WTC11 (cell line): ENCODE data around the gene LRRC74A. TPM values are rescaled to one million over a fixed set of nuclear protein-coding genes. Genes with fewer than 3 reads are reported as not detected.
A peak's percentile ranks its signal among the peaks of the same experiment; 100 is the strongest.

Experiments
- ATF3 ChIP-seq: sonication (generic); formaldehyde crosslinking; conservative IDR thresholded peaks from 2 replicates; pipeline ENCODE4 v1.8.1; 2022; ENCODE audit warnings: mild to moderate bottlenecking, missing genetic modification reagents
- CREB1 ChIP-seq: sonication (generic); formaldehyde crosslinking; IDR thresholded peaks from 2 replicates; pipeline ENCODE4 v1.8.0; 2023; ENCODE audit warnings: mild to moderate bottlenecking, missing genetic modification reagents
- ELF4 ChIP-seq: sonication (generic); formaldehyde crosslinking; IDR thresholded peaks from 2 replicates; pipeline ENCODE4 v1.8.1; 2022; ENCODE audit warnings: low read depth, mild to moderate bottlenecking, moderate library complexity, missing genetic modification reagents
- EMX1 ChIP-seq: fragments of 250-450 bp; sonication (Bioruptor Pico); IDR thresholded peaks from 2 replicates; pipeline ENCODE4 v1.8.0; 2021; ENCODE audit warnings: mild to moderate bottlenecking
- ESRRA ChIP-seq: sonication (generic); formaldehyde crosslinking; IDR thresholded peaks from 2 replicates; pipeline ENCODE4 v1.8.1; 2022; ENCODE audit warnings: mild to moderate bottlenecking, missing genetic modification reagents, borderline replicate concordance
- FOXP4 ChIP-seq: sonication (generic); formaldehyde crosslinking; IDR thresholded peaks from 2 replicates; pipeline ENCODE4 v1.8.0; 2022; ENCODE audit warnings: mild to moderate bottlenecking, missing genetic modification reagents
- GTF2I ChIP-seq: fragments of 250-450 bp; sonication (Bioruptor Pico); conservative IDR thresholded peaks from 2 replicates; pipeline ENCODE4 v1.4.0; 2021; ENCODE audit warnings: mild to moderate bottlenecking
- JAZF1 ChIP-seq: fragments of 250-450 bp; sonication (Bioruptor Pico); IDR thresholded peaks from 2 replicates; pipeline ENCODE4 v1.9.0; 2021; ENCODE audit warnings: moderate library complexity, mild to moderate bottlenecking, inconsistent platforms
- NR2C2 ChIP-seq: sonication (generic); formaldehyde crosslinking; IDR thresholded peaks from 2 replicates; pipeline ENCODE4 v1.8.0; 2022; ENCODE audit warnings: mild to moderate bottlenecking, missing genetic modification reagents
- RELA ChIP-seq: sonication (generic); formaldehyde crosslinking; IDR thresholded peaks from 2 replicates; pipeline ENCODE4 v1.8.1; 2022; ENCODE audit warnings: missing genetic modification reagents, mild to moderate bottlenecking, borderline replicate concordance
- SOX15 ChIP-seq: fragments of 250-450 bp; sonication (Bioruptor Pico); IDR thresholded peaks from 2 replicates; pipeline ENCODE4 v1.9.0; 2021; ENCODE audit warnings: mild to moderate bottlenecking
- TEAD1 ChIP-seq: sonication (generic); formaldehyde crosslinking; IDR thresholded peaks from 2 replicates; pipeline ENCODE4 v1.8.0; 2022; ENCODE audit warnings: mild to moderate bottlenecking, missing genetic modification reagents
- TEAD4 ChIP-seq: sonication (generic); formaldehyde crosslinking; IDR thresholded peaks from 2 replicates; pipeline ENCODE4 v1.8.0; 2022; ENCODE audit warnings: mild to moderate bottlenecking, missing genetic modification reagents
- ZNF317 ChIP-seq: sonication (generic); formaldehyde crosslinking; IDR thresholded peaks from 2 replicates; pipeline ENCODE4 v1.8.1; 2023; ENCODE audit warnings: low read depth, mild to moderate bottlenecking, moderate library complexity, missing genetic modification reagents, borderline replicate concordance
- ZNF396 ChIP-seq: fragments of 250-450 bp; sonication (Bioruptor Pico); IDR thresholded peaks from 2 replicates; pipeline ENCODE4 v1.8.0; 2021; ENCODE audit warnings: mild to moderate bottlenecking, moderate library complexity, borderline replicate concordance
- ZNF423 ChIP-seq: fragments of 250-450 bp; sonication (Bioruptor Pico); IDR thresholded peaks from 2 replicates; pipeline ENCODE4 v2.1.2; 2022; ENCODE audit warnings: mild to moderate bottlenecking, moderate library complexity
- total RNA-seq: library from RNA; stranded (reverse); gene quantifications from 3 replicates; pipeline ENCODE4 v1.2.3, GENCODE V29; 2021
- TF ChIP-seq, protein P1 (sequence below): sonication (generic); formaldehyde crosslinking; IDR thresholded peaks from 2 replicates; pipeline ENCODE4 v1.8.1; 2022; ENCODE audit warnings: low read depth, mild to moderate bottlenecking, moderate library complexity, missing genetic modification reagents, borderline replicate concordance
- TF ChIP-seq, protein P2 (sequence below): fragments of 250-450 bp; sonication (Bioruptor Pico); IDR thresholded peaks from 2 replicates; pipeline ENCODE4 v1.9.0; 2021; ENCODE audit warnings: mild to moderate bottlenecking, borderline replicate concordance
- TF ChIP-seq, protein P3 (sequence below): sonication (generic); formaldehyde crosslinking; IDR thresholded peaks from 2 replicates; pipeline ENCODE4 v1.8.1; 2023; ENCODE audit warnings: mild to moderate bottlenecking, missing genetic modification reagents
- TF ChIP-seq, protein P4 (sequence below): sonication (generic); formaldehyde crosslinking; conservative IDR thresholded peaks from 2 replicates; pipeline ENCODE4 v1.8.1; 2023; ENCODE audit warnings: mild to moderate bottlenecking, low read depth, missing genetic modification reagents, moderate library complexity
- TF ChIP-seq, protein P5 (sequence below): fragments of 250-450 bp; sonication (Bioruptor Pico); IDR thresholded peaks from 2 replicates; pipeline ENCODE4 v1.9.0; 2021; ENCODE audit warnings: mild to moderate bottlenecking
- TF ChIP-seq, protein P6 (sequence below): sonication (generic); formaldehyde crosslinking; IDR thresholded peaks from 2 replicates; pipeline ENCODE4 v1.8.1; 2022; ENCODE audit warnings: mild to moderate bottlenecking, missing genetic modification reagents, moderate library complexity, borderline replicate concordance
- TF ChIP-seq, protein P7 (sequence below): sonication (generic); formaldehyde crosslinking; IDR thresholded peaks from 2 replicates; pipeline ENCODE4 v1.8.0; 2022; ENCODE audit warnings: mild to moderate bottlenecking, missing genetic modification reagents

Gene LRRC74A
- total RNA-seq, 1 experiment from 2014 or later = not detected

DNA sequence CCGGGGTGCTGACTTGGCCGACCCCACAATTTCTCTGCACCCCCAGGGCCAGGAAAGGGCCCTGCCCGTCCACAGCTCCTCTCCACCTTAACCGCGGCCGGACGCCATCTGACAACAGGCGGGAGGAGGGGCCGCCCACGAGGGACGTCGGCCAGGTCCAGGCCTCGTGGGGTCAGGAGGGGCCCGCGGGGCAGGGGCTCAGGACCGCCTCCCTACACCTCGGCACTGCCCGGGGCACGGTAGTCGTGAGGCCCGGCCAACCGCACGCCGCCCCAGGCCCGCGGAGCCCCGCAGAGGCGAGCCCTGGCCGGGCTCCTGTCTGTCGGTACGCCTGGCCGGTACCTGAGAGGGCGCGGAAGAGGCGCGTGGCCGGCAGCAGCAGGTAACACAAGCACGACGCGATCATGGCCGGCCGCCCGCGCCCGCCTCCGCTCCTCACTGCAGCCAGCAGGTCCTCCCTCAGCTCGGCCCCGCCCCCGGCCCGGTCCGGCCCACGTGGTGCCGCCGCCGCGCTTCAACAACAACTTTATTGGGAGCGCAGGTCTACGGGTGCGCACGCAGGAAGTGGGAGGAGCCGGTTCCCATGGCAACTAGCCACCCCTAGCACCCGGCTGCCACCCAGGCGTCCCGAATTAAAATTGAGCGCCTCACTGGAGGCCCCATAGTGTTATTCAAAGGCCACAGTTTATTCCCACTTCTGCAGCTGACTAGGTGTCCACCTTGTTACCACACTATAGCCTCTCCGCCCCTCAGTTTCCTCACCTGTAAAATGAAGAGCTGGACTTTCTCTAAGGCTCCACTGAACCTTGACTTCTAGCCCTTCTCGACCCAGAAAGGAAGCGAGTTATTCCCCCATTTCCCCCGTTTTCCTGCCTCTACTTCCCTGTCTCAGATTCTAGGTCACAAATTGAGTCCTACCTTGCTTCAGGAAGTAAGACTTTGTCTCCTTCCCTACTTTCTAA lies 13.5 kb upstream of the LRRC74A start, which contains the start of gene ANGEL1 (continued):
- no peak for TF ChIP-seq ELF4 (CRISPR knock-in tag)
- TF ChIP-seq ZNF396 (CRISPR knock-in tag) = no peak
- TF ChIP-seq ATF3 (CRISPR knock-in tag) = no peak
- TF ChIP-seq, protein P1, sequence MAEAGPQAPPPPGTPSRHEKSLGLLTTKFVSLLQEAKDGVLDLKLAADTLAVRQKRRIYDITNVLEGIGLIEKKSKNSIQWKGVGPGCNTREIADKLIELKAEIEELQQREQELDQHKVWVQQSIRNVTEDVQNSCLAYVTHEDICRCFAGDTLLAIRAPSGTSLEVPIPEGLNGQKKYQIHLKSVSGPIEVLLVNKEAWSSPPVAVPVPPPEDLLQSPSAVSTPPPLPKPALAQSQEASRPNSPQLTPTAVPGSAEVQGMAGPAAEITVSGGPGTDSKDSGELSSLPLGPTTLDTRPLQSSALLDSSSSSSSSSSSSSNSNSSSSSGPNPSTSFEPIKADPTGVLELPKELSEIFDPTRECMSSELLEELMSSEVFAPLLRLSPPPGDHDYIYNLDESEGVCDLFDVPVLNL (CRISPR knock-in tag) = no peak
- no peak for TF ChIP-seq SOX15 (CRISPR knock-in tag)
- TF ChIP-seq RELA = no peak
- TF ChIP-seq, protein P2, sequence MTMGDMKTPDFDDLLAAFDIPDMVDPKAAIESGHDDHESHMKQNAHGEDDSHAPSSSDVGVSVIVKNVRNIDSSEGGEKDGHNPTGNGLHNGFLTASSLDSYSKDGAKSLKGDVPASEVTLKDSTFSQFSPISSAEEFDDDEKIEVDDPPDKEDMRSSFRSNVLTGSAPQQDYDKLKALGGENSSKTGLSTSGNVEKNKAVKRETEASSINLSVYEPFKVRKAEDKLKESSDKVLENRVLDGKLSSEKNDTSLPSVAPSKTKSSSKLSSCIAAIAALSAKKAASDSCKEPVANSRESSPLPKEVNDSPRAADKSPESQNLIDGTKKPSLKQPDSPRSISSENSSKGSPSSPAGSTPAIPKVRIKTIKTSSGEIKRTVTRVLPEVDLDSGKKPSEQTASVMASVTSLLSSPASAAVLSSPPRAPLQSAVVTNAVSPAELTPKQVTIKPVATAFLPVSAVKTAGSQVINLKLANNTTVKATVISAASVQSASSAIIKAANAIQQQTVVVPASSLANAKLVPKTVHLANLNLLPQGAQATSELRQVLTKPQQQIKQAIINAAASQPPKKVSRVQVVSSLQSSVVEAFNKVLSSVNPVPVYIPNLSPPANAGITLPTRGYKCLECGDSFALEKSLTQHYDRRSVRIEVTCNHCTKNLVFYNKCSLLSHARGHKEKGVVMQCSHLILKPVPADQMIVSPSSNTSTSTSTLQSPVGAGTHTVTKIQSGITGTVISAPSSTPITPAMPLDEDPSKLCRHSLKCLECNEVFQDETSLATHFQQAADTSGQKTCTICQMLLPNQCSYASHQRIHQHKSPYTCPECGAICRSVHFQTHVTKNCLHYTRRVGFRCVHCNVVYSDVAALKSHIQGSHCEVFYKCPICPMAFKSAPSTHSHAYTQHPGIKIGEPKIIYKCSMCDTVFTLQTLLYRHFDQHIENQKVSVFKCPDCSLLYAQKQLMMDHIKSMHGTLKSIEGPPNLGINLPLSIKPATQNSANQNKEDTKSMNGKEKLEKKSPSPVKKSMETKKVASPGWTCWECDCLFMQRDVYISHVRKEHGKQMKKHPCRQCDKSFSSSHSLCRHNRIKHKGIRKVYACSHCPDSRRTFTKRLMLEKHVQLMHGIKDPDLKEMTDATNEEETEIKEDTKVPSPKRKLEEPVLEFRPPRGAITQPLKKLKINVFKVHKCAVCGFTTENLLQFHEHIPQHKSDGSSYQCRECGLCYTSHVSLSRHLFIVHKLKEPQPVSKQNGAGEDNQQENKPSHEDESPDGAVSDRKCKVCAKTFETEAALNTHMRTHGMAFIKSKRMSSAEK (CRISPR knock-in tag) = no peak
- no peak for TF ChIP-seq NR2C2 (CRISPR knock-in tag)
- no peak for TF ChIP-seq GTF2I (CRISPR knock-in tag)
- no peak for TF ChIP-seq EMX1 (CRISPR knock-in tag)
- TF ChIP-seq ZNF317 (CRISPR knock-in tag) = peak; percentile 42; the same call in 1 of the 2 replicates
- TF ChIP-seq, protein P3, sequence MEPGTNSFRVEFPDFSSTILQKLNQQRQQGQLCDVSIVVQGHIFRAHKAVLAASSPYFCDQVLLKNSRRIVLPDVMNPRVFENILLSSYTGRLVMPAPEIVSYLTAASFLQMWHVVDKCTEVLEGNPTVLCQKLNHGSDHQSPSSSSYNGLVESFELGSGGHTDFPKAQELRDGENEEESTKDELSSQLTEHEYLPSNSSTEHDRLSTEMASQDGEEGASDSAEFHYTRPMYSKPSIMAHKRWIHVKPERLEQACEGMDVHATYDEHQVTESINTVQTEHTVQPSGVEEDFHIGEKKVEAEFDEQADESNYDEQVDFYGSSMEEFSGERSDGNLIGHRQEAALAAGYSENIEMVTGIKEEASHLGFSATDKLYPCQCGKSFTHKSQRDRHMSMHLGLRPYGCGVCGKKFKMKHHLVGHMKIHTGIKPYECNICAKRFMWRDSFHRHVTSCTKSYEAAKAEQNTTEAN = no peak; the same call in 1 of the 2 replicates
- TF ChIP-seq, protein P4, sequence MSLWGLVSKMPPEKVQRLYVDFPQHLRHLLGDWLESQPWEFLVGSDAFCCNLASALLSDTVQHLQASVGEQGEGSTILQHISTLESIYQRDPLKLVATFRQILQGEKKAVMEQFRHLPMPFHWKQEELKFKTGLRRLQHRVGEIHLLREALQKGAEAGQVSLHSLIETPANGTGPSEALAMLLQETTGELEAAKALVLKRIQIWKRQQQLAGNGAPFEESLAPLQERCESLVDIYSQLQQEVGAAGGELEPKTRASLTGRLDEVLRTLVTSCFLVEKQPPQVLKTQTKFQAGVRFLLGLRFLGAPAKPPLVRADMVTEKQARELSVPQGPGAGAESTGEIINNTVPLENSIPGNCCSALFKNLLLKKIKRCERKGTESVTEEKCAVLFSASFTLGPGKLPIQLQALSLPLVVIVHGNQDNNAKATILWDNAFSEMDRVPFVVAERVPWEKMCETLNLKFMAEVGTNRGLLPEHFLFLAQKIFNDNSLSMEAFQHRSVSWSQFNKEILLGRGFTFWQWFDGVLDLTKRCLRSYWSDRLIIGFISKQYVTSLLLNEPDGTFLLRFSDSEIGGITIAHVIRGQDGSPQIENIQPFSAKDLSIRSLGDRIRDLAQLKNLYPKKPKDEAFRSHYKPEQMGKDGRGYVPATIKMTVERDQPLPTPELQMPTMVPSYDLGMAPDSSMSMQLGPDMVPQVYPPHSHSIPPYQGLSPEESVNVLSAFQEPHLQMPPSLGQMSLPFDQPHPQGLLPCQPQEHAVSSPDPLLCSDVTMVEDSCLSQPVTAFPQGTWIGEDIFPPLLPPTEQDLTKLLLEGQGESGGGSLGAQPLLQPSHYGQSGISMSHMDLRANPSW (CRISPR knock-in tag) = no peak
- TF ChIP-seq FOXP4 (CRISPR knock-in tag) = peak; percentile 89
- TF ChIP-seq, protein P5, sequence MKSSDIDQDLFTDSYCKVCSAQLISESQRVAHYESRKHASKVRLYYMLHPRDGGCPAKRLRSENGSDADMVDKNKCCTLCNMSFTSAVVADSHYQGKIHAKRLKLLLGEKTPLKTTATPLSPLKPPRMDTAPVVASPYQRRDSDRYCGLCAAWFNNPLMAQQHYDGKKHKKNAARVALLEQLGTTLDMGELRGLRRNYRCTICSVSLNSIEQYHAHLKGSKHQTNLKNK = no peak
- TF ChIP-seq, protein P6, sequence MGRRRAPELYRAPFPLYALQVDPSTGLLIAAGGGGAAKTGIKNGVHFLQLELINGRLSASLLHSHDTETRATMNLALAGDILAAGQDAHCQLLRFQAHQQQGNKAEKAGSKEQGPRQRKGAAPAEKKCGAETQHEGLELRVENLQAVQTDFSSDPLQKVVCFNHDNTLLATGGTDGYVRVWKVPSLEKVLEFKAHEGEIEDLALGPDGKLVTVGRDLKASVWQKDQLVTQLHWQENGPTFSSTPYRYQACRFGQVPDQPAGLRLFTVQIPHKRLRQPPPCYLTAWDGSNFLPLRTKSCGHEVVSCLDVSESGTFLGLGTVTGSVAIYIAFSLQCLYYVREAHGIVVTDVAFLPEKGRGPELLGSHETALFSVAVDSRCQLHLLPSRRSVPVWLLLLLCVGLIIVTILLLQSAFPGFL (CRISPR knock-in tag) = no peak
- TF ChIP-seq, protein P7, sequence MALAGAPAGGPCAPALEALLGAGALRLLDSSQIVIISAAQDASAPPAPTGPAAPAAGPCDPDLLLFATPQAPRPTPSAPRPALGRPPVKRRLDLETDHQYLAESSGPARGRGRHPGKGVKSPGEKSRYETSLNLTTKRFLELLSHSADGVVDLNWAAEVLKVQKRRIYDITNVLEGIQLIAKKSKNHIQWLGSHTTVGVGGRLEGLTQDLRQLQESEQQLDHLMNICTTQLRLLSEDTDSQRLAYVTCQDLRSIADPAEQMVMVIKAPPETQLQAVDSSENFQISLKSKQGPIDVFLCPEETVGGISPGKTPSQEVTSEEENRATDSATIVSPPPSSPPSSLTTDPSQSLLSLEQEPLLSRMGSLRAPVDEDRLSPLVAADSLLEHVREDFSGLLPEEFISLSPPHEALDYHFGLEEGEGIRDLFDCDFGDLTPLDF (CRISPR knock-in tag) = 0 out of 2 replicates have a peak, but pooled peaks have one; percentile 29
- no peak for TF ChIP-seq CREB1 (CRISPR knock-in tag)
- no peak for TF ChIP-seq ESRRA (CRISPR knock-in tag)
- TF ChIP-seq ZNF423 (CRISPR knock-in tag) = no peak
- TF ChIP-seq JAZF1 (CRISPR knock-in tag) = no peak
- TF ChIP-seq TEAD1 = peak; percentile 90
- no peak for TF ChIP-seq TEAD4
